A549 (cell line): Measurements from ENCODE around the gene ENGASE.

Source experiments
- BHLHE40 ChIP-seq: IDR thresholded peaks from 2 replicates; pipeline ENCODE4 v1.6.1; 2012; ENCODE audit warnings: low read depth, low read length, inconsistent platforms
- CHD2 ChIP-seq: fragments of 150-350 bp; IDR thresholded peaks from 2 replicates; pipeline ENCODE4 v1.6.1; 2014; ENCODE audit warnings: low read length; ENCODE audit not compliant: partially characterized antibody
- EP300 ChIP-seq, 2 experiments: fragments of >200 bp; sonication (Bioruptor Twin); formaldehyde crosslinking; IDR thresholded peaks; 2 replicates in 1 of 2; 3 replicates in 1 of 2; pipeline ENCODE4 v1.6.1; 2016 to 2017
- KDM1A ChIP-seq: fragments of 200-600 bp; sonication (generic); IDR thresholded peaks from 2 replicates; pipeline ENCODE4 v1.6.1; 2016; ENCODE audit warnings: low read depth, mild to moderate bottlenecking
- POLR2A ChIP-seq: IDR thresholded peaks from 2 replicates; pipeline ENCODE4 v1.6.1; 2012; ENCODE audit warnings: mild to moderate bottlenecking, low read length
- POLR2AphosphoS2 ChIP-seq: conservative IDR thresholded peaks from 2 replicates; pipeline ENCODE4 v1.6.1; 2012; ENCODE audit warnings: low read length, improper control_type of control experiment, inconsistent platforms
- RARB ChIP-seq: fragments of 250-450 bp; sonication (Bioruptor Pico); IDR thresholded peaks from 2 replicates; pipeline ENCODE4 v1.8.0; 2021; ENCODE audit warnings: mild to moderate bottlenecking, moderate library complexity
- RFX5 ChIP-seq: fragments of 450-650 bp; IDR thresholded peaks from 2 replicates; pipeline ENCODE4 v1.7.1; 2014; ENCODE audit warnings: antibody characterized with exemption, mild to moderate bottlenecking, moderate library complexity
- TF ChIP-seq, protein P1 (sequence below): fragments of >200 bp; sonication (Bioruptor Twin); formaldehyde crosslinking; IDR thresholded peaks from 3 replicates; pipeline ENCODE4 v1.5.1; 2016
- TF ChIP-seq, protein P2 (sequence below): IDR thresholded peaks from 2 replicates; pipeline ENCODE4 v1.6.1; 2012; ENCODE audit warnings: low read depth, borderline replicate concordance
- TF ChIP-seq, protein P3 (sequence below): fragments of 150-350 bp; IDR thresholded peaks from 2 replicates; pipeline ENCODE4 v1.6.1; 2014; ENCODE audit warnings: low read depth, mild to moderate bottlenecking, low read length

DNA sequence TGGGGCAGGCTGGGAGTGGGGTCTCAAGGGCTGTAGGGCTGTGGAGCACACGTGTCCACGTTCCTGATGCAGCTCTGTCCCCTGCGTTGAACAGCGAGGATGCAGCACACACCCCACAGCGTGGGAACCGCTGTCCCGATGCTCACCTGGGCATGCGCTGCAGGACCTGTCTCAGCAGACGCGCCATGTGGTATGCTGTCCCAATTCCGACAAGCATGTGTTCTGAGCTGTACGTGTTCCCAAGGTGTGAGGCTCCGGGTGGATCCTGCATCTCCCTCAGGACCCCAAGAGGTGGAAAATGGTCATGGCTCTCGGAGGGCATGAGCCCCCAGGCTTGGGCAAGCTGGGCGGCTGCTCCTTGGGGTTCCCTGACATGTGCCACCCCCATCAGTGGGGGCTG lies 34.2 kb downstream of the ENGASE start:
- no peak for TF ChIP-seq CHD2
- TF ChIP-seq POLR2A, result no peak
- TF ChIP-seq, protein P1, sequence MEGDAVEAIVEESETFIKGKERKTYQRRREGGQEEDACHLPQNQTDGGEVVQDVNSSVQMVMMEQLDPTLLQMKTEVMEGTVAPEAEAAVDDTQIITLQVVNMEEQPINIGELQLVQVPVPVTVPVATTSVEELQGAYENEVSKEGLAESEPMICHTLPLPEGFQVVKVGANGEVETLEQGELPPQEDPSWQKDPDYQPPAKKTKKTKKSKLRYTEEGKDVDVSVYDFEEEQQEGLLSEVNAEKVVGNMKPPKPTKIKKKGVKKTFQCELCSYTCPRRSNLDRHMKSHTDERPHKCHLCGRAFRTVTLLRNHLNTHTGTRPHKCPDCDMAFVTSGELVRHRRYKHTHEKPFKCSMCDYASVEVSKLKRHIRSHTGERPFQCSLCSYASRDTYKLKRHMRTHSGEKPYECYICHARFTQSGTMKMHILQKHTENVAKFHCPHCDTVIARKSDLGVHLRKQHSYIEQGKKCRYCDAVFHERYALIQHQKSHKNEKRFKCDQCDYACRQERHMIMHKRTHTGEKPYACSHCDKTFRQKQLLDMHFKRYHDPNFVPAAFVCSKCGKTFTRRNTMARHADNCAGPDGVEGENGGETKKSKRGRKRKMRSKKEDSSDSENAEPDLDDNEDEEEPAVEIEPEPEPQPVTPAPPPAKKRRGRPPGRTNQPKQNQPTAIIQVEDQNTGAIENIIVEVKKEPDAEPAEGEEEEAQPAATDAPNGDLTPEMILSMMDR, result no peak
- TF ChIP-seq, protein P2, sequence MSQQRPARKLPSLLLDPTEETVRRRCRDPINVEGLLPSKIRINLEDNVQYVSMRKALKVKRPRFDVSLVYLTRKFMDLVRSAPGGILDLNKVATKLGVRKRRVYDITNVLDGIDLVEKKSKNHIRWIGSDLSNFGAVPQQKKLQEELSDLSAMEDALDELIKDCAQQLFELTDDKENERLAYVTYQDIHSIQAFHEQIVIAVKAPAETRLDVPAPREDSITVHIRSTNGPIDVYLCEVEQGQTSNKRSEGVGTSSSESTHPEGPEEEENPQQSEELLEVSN, result no peak
- no peak for TF ChIP-seq EP300 (IDR thresholded peaks at IDR 0.05)
- no peak for TF ChIP-seq KDM1A
- no peak for TF ChIP-seq RFX5
- TF ChIP-seq, protein P3, sequence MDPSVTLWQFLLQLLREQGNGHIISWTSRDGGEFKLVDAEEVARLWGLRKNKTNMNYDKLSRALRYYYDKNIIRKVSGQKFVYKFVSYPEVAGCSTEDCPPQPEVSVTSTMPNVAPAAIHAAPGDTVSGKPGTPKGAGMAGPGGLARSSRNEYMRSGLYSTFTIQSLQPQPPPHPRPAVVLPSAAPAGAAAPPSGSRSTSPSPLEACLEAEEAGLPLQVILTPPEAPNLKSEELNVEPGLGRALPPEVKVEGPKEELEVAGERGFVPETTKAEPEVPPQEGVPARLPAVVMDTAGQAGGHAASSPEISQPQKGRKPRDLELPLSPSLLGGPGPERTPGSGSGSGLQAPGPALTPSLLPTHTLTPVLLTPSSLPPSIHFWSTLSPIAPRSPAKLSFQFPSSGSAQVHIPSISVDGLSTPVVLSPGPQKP, result no peak
- TF ChIP-seq BHLHE40, result no peak
- TF ChIP-seq RARB (CRISPR knock-in tag), result no peak
- no peak for TF ChIP-seq POLR2AphosphoS2
